Esophagus (tissue), 2 donors: ENCODE results near the gene DUSP6. TPM values are rescaled to one million over a fixed set of nuclear protein-coding genes. Genes with fewer than 3 reads are reported as not detected.

Source experiments
- H3K27ac ChIP-seq, 2 donors: one replicate each; pipeline ENCODE4 v1.5.1; 2013; ENCODE audit warnings: low read depth in 2 of 2, mild to moderate bottlenecking in 2 of 2, inconsistent platforms in 1 of 2, low read length in 1 of 2, moderate library complexity in 1 of 2
- H3K27me3 ChIP-seq, 2 donors: one replicate each; pipeline ENCODE4 v1.6.1; 2013; ENCODE audit warnings: low read length in 2 of 2, control low read depth in 1 of 2, mild to moderate bottlenecking in 1 of 2; ENCODE audit not compliant: insufficient read depth in 2 of 2, control insufficient read depth in 1 of 2
- H3K36me3 ChIP-seq, 2 donors: one replicate each; pipeline ENCODE4 v1.6.1; 2013; ENCODE audit warnings: low read length in 1 of 2; ENCODE audit not compliant: control insufficient read depth in 2 of 2, insufficient read depth in 2 of 2
- H3K4me1 ChIP-seq, 2 donors: one replicate each; pipeline ENCODE4 v1.6.1; 2013; ENCODE audit warnings: low read length in 1 of 2; ENCODE audit not compliant: control insufficient read depth in 2 of 2, insufficient read depth in 2 of 2
- H3K4me3 ChIP-seq, 2 donors: one replicate each; pipeline ENCODE4 v1.5.1; 2013; ENCODE audit warnings: low read length in 2 of 2, mild to moderate bottlenecking in 2 of 2, low read depth in 1 of 2, moderate library complexity in 1 of 2
- H3K9me3 ChIP-seq, 2 donors: one replicate each; pipeline ENCODE4 v1.6.1; 2013; ENCODE audit warnings: mild to moderate bottlenecking in 2 of 2, low read depth in 1 of 2, low read length in 1 of 2, moderate library complexity in 1 of 2; ENCODE audit not compliant: control insufficient read depth in 2 of 2, insufficient read depth in 1 of 2
- WGBS, 2 donors: extraction: QIAGEN DNeasy Blood & Tissue Kit; methylation state at CpG; one replicate each; pipeline ENCODE4 v1.1.7; 2013; 5-methylcytosine and 5-hydroxymethylcytosine counted together
- polyA plus RNA-seq, 2 donors: library from polyadenylated mRNA; stranded (reverse); fragments of 200-250 nt; gene quantifications; one replicate each; pipeline ENCODE4 v1.2.3, GENCODE V29; 2013
- donor health status: healthy with polysubstance abuse.
- donor health status: Bipolar disorder and iron deficiency.

The DUSP6 gene
- polyA plus RNA-seq, 2 donors: 3.8 to 9.2 TPM

- Histone ChIP-seq H3K27ac (peak overlapping the region; percentile 93 to 98), H3K27me3 (no peaks in the 10 kb centered on the region), H3K36me3 (no peaks in the 10 kb centered on the region), H3K4me3 (peak overlapping the region; percentile 74 to 84), H3K4me1 (peaks cover 4 to 6% of the 10 kb centered on the region in 2 donors), H3K9me3 (no peaks in the 10 kb centered on the region)
- WGBS, 2 donors: 22 to 23% methylated on average over 17 of the region's 17 CpGs
Measured at GRCh38 chr12:89354612-89355067, 2.3 kb upstream of the DUSP6 start.

- H3K4me1 ChIP-seq: peaks cover 4 to 10% of the 10 kb centered on the region in 2 donors
- H3K9me3 ChIP-seq: no peaks in the 10 kb centered on the region
- H3K36me3 ChIP-seq: peaks cover 1 to 2% of the 10 kb centered on the region in 2 donors
- H3K4me3 ChIP-seq: peak overlapping the region; percentile 74 to 84
- peak overlapping the region; percentile 93 to 98 for H3K27ac ChIP-seq
- WGBS, 2 donors: 0% methylated on average over 74 of the region's 74 CpGs
- no peaks in the 10 kb centered on the region for H3K27me3 ChIP-seq
Measured at GRCh38 chr12:89353823-89354611, 1.7 kb upstream of the DUSP6 start.

GRCh38 chr12:89353188-89353822 lies 1.0 kb upstream of the DUSP6 start:
- peak overlapping the region; percentile 74 to 84 for H3K4me3 ChIP-seq
- WGBS, 2 donors: 0 to 1% methylated on average over 31 to 49 of the region's 49 CpGs
- H3K27ac ChIP-seq: peak overlapping the region; percentile 93 to 98
- peaks cover 4 to 11% of the 10 kb centered on the region in 2 donors for H3K4me1 ChIP-seq
- peaks cover 3 to 4% of the 10 kb centered on the region in 2 donors for H3K36me3 ChIP-seq
- H3K27me3 ChIP-seq: no peaks in the 10 kb centered on the region
- H3K9me3 ChIP-seq: no peaks in the 10 kb centered on the region

DNA sequence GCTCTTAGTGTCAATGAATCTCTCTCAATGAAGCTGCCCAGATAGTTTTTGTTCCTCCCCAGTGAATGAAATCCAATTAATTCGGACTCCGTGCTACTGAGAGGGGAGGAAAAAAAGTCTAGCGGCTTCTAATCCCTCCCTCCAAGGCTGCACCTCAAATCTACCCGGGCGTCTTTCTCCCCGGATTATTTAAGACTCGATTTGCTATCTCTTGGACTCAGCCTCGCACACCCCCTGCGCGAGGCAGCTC lies 134 bp downstream of the DUSP6 start:
- no peaks in the 10 kb centered on the region for H3K9me3 ChIP-seq
- peaks cover 3 to 8% of the 10 kb centered on the region in 2 donors for H3K36me3 ChIP-seq
- no peaks in the 10 kb centered on the region for H3K27me3 ChIP-seq
- WGBS, 2 donors: 0 to 1% methylated on average over 10 of the region's 10 CpGs
- peak overlapping the region; percentile 84 to 89 for H3K4me3 ChIP-seq
- H3K27ac ChIP-seq: peak overlapping the region; percentile 93 to 98
- peaks cover 4 to 11% of the 10 kb centered on the region in 2 donors for H3K4me1 ChIP-seq

- H3K9me3 ChIP-seq: no peaks in the 10 kb centered on the region
- H3K27ac ChIP-seq: peak overlapping the region; percentile 93 to 98
- 0 to 1% methylated on average over 87 of the region's 87 CpGs for WGBS, 2 donors
- peak overlapping the region; percentile 84 to 89 for H3K4me3 ChIP-seq
- H3K36me3 ChIP-seq: peaks cover 3 to 8% of the 10 kb centered on the region in 2 donors
- H3K27me3 ChIP-seq: no peaks in the 10 kb centered on the region
- peaks cover 4 to 11% of the 10 kb centered on the region in 2 donors for H3K4me1 ChIP-seq
Measured at GRCh38 chr12:89351489-89352241, 636 bp downstream of the DUSP6 start.

DNA sequence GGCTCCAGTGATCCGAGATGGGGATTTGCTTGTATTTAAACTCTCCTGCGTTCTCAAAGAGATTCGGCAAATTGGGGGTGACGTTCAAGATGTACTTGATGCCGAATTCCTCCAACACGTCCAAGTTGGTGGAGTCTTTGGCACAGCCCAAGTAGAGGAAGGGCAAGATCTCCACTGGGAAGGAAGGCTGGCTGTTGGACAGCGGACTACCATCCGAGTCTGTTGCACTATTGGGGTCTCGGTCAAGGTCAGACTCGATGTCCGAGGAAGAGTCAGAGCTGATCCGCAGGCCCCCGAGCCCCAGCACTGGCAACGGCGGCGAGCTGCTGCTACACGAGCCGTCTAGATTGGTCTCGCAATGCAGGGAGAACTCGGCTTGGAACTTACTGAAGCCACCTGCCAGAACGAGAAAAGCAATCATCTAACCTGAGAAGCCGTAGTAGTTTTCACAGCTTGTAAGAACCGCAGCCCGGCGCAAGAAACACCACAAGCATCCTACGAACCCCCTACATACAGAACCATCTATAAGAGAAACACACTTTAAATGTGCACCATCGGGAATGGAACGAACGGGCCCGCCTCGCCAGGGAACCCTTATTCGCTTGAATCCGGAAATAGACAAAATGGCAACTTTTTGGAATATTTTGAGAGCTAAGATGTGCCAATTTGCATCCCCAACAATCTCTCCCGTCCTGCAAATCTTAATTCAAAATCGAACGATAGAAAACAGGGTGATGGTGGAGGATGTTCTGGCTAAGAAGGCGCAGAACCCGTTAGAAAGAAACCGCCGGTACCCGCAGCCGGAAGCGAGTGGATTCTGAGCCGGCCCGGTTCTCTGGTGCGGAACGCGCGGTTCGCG lies 1.4 kb downstream of the DUSP6 start:
- Histone ChIP-seq H3K27me3 (no peaks in the 10 kb centered on the region), H3K4me3 (peak overlapping the region; percentile 84 to 89), H3K9me3 (no peaks in the 10 kb centered on the region), H3K27ac (peak overlapping the region; percentile 93 to 98), H3K4me1 (peaks cover 4 to 11% of the 10 kb centered on the region in 2 donors), H3K36me3 (peaks cover 3 to 8% of the 10 kb centered on the region in 2 donors)
- whole genome bisulfite sequencing, 2 donors: 4 to 7% methylated on average over 51 of the region's 51 CpGs

GRCh38 chr12:89350260-89350629 lies 2.1 kb downstream of the DUSP6 start:
- H3K27ac ChIP-seq: peak overlapping the region; percentile 74 to 93

DNA sequence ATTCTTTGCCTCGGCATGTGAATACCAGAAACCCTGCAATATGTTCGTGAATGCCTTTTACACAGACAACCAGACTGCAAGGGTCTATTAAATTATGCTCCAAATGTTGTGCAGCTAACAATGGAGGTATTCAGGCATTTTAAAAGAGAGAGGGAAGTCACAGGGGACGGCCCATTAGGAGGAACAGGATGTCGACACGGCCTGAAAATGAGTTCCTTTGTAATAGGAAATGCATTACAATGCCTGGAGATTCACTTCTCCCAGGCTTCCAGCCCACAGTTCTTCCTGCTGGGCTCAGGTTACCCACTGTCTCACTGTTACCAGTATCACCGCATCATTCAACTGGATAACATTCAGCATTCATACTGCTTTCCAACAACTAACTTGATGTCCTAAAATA lies 2.5 kb downstream of the DUSP6 start:
- no peaks in the 10 kb centered on the region for H3K9me3 ChIP-seq
- H3K4me3 ChIP-seq: peak overlapping the region; percentile 2 to 84
- H3K36me3 ChIP-seq: peaks cover 3 to 8% of the 10 kb centered on the region in 2 donors
- no peaks in the 10 kb centered on the region for H3K27me3 ChIP-seq
- peaks cover 6 to 11% of the 10 kb centered on the region in 2 donors for H3K4me1 ChIP-seq
- H3K27ac ChIP-seq: no peak overlapping the region
- 21 to 36% methylated on average over 6 of the region's 6 CpGs for WGBS, 2 donors

More at GRCh38 chr12:89350260-89350629, 2.1 kb downstream of the DUSP6 start:
- peaks cover 3 to 8% of the 10 kb centered on the region in 2 donors for H3K36me3 ChIP-seq
- H3K4me3 ChIP-seq: peak overlapping the region; percentile 84 to 89
- H3K9me3 ChIP-seq: no peaks in the 10 kb centered on the region
- 27 to 44% methylated on average over 7 of the region's 7 CpGs for WGBS, 2 donors
- no peaks in the 10 kb centered on the region for H3K27me3 ChIP-seq
- H3K4me1 ChIP-seq: peaks cover 6 to 11% of the 10 kb centered on the region in 2 donors
